ENCODE results near the gene ARFGEF2.

ARFGEF2 gene

DNA sequence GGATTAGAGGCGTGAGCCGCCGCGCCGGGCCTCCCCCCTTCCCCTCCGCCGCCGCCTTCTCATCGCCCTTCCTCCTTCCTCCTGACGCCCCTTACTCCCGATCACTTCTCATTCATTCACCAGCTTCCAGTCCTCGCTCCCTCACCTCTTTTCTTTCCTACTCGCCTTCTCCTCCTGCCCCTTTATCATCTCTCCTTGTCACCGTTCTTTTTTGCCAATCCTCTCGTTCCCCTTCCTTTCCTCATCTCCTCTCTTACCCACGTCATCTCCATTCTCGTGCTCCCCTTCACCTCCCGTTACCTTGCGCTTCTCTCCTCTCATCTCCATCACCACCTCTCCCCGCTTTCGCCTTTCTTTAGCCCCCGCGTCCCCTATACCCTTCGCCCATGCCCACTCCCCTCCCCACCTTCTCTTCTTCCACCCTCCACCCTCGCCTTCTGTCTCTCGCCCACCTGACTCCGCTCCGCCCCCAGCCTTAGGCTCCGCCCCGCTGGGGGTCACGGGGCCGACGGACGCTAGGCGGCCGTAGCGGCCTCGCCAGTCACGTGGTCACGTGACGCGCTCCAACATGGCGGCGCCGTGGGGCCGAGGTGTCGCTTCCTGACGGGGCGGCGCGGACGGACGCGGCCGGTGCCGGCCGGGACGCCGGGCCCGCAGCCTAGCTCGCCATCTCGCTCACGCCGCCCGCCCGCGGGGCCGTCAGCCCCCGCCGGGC lies at the start of gene ARFGEF2:
Gene ARFGEF2, plus strand, starts transcription at position 544 of the 715 bp plus-strand sequence. CDS start 179 bp downstream, outside the sequence.
- peak within 1 kb of the TSS; percentile 76 for H3K4me3 ChIP-seq (ENCODE audit: low read depth, low read length)
- peak; percentile 93 for DNase-seq (ENCODE audit: low read depth)
- TF ChIP-seq CTCF (conservative IDR thresholded peaks at IDR 0.05; ENCODE audit: low read depth, low read length): no peak

GRCh38 chr20:48875233-48875913 lies 46.1 kb upstream of the ARFGEF2 start:
- DNase-seq (ENCODE audit: low read depth): no peak
- TF ChIP-seq CTCF (conservative IDR thresholded peaks at IDR 0.05; ENCODE audit: low read depth, low read length): no peak
- no peak overlapping the region for H3K4me3 ChIP-seq (ENCODE audit: low read depth, low read length)

DNA sequence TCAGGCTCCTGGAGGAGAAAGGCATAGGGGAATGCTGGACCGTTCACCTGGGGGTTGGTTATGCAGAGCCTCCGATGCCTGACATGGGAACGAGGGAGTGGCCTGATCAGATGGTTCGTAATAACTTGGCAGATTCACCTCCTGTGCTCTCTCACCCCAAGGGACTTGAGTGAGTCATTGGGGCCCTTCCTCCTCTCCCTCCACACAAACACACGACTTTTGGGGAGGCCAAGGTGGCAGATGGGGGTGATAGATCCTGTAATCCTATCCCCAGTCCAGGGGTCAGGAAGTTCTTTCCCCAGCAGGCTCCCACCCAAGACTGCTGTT lies 45.6 kb upstream of the ARFGEF2 start:
- no peak overlapping the region for H3K4me3 ChIP-seq (ENCODE audit: low read depth, low read length)
- no peak for TF ChIP-seq CTCF (conservative IDR thresholded peaks at IDR 0.05; ENCODE audit: low read depth, low read length)
- DNase-seq (ENCODE audit: low read depth): peak; percentile 60

GRCh38 chr20:48877304-48877703 lies 44.2 kb upstream of the ARFGEF2 start:
- peak; percentile 66 for DNase-seq (ENCODE audit: low read depth)
- no peak overlapping the region for H3K4me3 ChIP-seq (ENCODE audit: low read depth, low read length)
- TF ChIP-seq CTCF (conservative IDR thresholded peaks at IDR 0.05; ENCODE audit: low read depth, low read length): peak; percentile 46

DNA sequence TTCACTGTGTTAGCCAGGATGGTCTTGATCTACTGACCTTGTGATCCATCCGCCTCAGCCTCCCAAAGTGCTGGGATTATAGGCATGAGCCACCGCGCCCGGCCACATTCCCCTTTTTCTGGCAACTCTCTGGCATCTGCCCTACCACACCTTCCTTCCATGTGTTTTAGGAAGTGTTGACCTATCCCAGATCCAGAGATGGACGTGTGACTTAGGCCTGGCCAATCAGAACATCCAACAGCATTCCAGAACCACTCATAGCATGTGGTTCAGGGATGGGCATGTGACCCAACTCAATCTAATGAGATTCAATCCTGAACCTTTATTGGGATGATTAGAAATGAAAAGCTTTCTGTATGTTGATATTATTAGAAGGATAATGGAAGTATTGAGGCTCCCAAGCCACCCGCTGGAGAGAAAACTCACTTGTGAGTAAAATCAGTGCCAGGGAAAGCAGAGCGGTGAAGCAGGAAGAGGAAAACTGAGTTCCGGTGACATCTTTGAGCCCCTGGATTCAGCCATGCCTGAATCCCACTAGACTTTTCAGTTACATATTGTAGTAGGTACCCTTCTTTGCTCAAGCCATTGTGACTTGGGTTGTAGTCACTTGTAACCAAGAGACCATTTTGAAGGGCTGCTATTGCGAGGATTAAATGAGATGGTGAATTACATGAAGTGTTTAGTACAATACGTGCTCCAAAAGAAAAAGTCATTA lies 42.8 kb upstream of the ARFGEF2 start:
- no peak overlapping the region for H3K4me3 ChIP-seq (ENCODE audit: low read depth, low read length)
- no peak for TF ChIP-seq CTCF (conservative IDR thresholded peaks at IDR 0.05; ENCODE audit: low read depth, low read length)
- DNase-seq (ENCODE audit: low read depth): no peak

DNA sequence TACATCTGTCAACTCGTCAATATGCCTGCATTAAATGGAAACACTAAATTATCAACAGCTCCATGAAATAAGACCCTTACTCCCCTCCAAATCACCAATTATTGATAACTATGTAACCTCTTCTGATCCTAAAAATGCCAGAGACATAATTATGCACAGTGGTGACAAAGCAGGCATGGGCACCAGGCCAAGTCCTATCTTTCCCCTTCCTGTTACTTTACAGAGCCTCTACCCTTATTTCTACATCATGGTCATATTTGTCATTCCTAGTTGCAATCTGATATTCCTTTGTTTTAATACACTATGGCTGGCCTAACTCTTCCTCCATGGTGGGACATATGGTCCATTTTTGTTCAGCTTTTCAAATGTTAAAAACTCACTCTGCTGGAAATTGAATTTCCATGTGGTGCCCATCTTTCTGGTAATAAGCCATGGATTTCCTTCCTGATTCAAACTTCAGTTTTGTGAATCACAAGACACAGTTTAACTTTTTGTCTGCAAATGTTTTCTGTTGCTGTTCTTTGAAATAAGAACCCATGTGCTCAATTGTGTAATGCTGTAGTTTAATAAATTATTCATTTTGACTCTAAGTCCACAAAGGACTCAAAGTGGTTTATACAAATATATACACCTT lies 41.8 kb upstream of the ARFGEF2 start:
- no peak overlapping the region for H3K4me3 ChIP-seq (ENCODE audit: low read depth, low read length)
- DNase-seq (ENCODE audit: low read depth): peak; percentile 35
- TF ChIP-seq CTCF (conservative IDR thresholded peaks at IDR 0.05; ENCODE audit: low read depth, low read length): no peak

All from choroid plexus epithelial cell (primary cell).